HG02623 (cell line): ENCODE data around the gene PCK1.

Experiments
- ATAC-seq: cut with Tn5 transposase; IDR thresholded peaks from one replicate; pipeline ENCODE4 v1.9.1; 2021; ENCODE audit warnings: moderate library complexity; ENCODE audit not compliant: unreplicated experiment

PCK1 gene

GRCh38 chr20:57559658-57560553, 1.0 kb upstream of the PCK1 start:
- no peak for ATAC-seq

- no peak for ATAC-seq
Measured at GRCh38 chr20:57561356-57562279, 708 bp downstream of the PCK1 start.

DNA sequence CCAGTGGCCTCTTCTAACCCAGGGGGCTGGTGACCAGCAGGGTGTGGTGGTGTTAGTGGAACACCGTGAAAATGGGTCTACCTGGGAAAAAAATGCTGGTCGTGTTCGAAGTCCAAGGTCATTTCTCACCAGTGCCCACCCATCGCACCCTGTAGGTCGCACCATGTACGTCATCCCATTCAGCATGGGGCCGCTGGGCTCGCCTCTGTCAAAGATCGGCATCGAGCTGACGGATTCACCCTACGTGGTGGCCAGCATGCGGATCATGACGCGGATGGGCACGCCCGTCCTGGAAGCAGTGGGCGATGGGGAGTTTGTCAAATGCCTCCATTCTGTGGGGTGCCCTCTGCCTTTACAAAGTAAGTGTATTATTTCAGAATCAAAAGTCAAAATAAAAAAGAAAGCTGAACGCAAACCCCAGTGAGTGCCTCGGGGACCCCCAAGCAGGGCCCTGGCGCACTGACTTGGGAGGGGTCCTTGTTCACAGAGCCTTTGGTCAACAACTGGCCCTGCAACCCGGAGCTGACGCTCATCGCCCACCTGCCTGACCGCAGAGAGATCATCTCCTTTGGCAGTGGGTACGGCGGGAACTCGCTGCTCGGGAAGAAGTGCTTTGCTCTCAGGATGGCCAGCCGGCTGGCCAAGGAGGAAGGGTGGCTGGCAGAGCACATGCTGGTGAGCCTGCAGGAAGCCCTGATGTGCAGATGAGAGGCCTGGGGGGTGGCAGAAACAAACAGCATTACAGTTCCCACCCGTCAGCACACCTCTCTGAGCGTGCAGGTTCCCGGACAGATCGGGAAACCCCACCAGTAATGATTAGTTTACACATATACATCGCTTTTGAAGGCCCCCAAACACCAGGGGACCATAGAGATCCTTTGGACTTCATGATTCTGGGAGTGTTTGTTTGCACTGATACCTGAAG, 1.9 kb downstream of the PCK1 start:
- no peak for ATAC-seq

GRCh38 chr20:57563522-57563921, 2.6 kb downstream of the PCK1 start:
- no peak for ATAC-seq

- no peak for ATAC-seq
Measured at GRCh38 chr20:57564180-57564802, 3.4 kb downstream of the PCK1 start.

- ATAC-seq: no peak
Measured at GRCh38 chr20:57564951-57565642, 4.2 kb downstream of the PCK1 start.

GRCh38 chr20:57566399-57566798, 5.5 kb downstream of the PCK1 start:
- ATAC-seq: no peak

DNA sequence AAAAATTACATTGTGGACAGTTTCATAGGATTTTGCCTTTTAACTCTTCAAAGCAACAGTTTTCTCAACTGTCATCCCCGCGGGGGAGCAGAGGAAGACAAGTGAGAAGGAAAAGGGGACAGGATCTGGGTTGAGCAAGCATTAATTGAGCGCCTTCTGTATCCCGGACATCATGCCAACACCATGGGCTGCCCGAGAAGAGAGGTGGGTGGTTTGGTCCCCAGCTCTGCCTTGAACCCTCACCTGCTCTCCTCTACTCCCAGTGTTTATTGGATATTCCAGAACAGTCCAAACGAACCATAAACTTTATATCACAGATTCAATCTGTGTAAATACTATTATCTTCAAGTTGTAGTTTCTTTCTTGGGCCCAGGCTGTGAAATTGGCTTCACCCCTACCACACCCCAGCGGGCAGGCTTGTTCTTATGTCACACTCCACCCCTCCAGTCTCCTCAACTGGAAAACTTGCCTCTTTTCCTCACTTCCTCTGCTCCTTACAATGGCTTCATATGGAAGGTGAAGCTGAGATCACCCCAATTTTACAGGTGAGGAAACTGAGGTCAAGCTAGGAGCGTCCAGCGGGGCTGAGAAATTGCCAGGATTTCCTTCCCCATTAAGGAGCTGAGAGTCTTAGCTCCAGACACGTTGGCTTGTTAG, 6.0 kb downstream of the PCK1 start:
- ATAC-seq: no peak

DNA sequence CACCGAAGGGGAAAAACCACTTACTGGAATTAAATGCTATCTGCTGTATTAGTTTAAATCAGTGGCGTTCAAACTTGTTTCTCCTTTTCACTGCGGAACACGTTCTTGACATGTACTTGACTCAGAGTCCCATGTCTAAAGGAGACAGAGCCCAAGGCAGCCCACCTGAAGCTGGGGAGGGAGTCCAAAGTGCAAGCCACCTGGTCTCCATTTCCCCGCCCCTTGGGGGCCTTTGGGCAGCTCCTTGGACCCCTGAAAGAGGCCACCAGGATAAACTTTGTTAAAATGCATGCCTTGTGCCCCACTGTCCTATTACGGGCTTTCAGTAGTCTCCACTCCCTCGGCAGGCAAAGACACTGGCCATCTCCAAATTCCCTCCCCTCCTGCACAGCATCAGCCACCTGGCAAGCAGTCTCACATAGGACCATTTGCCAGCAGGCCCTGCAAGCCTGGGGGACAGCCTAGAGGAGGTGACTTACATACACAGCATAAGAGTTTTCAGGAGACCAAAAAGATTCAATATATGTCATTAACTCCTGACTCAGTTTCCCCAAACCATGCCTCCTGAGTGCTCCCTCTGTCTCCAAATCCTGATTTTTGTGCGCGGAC, 6.7 kb downstream of the PCK1 start:
- no peak for ATAC-seq

DNA sequence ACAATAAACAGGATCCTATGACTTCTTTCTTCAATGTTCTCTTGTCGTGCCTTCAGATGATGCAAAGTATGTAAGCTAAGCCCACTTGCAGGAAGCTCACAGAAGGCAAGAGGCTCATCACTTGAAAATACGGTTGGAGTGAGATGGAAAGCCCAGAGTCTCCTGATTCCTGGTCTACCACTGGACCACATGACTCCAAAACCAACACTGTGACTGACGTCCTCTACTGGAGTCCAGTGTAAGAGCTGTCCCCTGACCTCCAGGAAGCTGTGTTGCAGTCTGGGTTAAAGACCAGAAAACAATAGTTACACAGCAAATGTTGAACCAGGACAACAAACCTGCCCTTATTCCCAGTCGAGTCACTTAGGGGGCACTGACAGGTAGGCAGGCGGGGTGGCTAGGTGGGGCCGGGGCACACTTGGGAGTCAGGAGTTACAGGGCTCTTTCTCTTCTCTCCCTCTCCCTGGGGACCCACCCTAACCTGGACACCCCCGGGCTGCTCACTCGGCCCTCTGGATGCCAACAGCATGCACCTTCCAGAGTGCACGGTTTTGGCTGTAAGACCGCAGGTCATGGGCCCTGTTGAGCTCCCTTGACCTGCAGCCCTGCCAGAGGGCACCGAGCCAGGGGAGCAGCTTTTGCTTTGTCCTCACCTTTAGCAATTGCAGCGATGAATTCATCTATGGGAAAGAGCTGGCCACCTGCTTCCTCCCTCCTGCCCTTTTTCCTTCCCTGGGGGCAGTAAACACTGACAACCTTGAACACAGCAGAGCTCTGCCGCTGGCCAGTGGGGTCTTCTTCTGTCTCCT, 7.4 kb downstream of the PCK1 start:
- no peak for ATAC-seq

- no peak for ATAC-seq
Measured at GRCh38 chr20:57568960-57569359, 8.1 kb downstream of the PCK1 start.

DNA sequence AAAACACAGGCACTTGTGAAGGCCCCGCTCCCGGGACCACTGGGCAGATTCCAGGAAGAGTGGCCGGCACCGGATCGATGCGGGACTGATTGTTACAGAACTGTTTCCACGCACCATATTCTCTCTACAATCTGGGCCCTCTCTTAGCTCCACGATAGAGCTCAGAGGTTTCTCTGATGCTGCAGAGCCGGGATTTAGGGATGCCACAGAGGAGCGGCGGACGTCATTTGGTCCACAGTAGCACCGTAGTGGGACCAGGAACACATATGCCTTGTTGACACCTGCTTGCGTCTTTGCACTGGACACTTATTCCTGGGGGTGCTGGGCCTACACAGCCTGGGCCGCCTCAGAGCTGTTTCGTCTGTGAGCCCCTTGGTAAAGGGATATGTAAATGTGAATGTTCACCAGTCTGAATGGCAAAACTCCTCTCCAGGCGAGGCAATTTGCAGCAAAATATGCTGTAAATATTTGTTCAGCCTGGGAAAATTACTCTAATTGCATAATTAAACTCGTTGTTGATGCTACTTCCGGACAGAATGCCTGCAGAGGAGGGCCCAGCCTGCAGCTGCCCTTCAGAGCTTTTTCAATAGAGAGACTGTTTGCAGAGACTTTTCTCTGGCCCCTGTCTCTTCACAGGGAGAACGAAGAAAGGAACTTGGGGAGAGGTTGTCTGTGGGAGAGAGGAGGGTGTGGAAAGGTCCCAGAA, 9.4 kb downstream of the PCK1 start:
- ATAC-seq: no peak

GRCh38 chr20:57570920-57571319, 10.0 kb downstream of the PCK1 start:
- ATAC-seq: no peak

GRCh38 chr20:57571782-57572416, 11.0 kb downstream of the PCK1 start:
- ATAC-seq: no peak

DNA sequence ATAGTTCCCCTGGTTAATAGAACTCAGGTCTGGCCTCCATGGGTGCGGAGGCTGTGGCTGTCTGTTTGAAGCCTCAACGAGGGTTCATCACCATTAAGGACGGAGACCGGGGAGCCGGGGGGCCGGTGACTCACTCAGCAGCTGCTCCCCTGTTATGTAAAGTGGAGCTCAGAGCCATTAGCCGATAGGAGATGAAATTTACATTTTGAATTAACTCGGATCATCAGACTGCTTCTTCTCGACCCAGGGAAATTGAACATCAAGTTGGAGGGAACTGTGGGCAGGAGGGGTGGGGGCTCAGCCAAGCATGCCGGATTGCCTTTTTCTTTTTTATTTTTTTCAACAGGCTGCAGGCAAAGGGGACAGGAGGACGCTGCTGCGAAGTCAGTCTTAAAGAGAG, 12.3 kb downstream of the PCK1 start:
- no peak for ATAC-seq

- no peak for ATAC-seq
Measured at GRCh38 chr20:57573894-57574293, 13.0 kb downstream of the PCK1 start.

GRCh38 chr20:57574954-57575353, 14.0 kb downstream of the PCK1 start:
- no peak for ATAC-seq
